Measurements from ENCODE around the gene ERCC6L. TPM values are rescaled to one million over a fixed set of nuclear protein-coding genes. Genes with fewer than 3 reads are reported as not detected.

Gene ERCC6L
- total and polyA plus RNA-seq, 2 of the 13 experiments (the other 11 are each of a cell fraction or from before 2014, with no cell fraction given): 0.86 to 9.5 TPM

GRCh38 chrX:72202792-72203401 is 35.9 kb downstream of the ERCC6L start:
- CTCF ChIA-PET (ENCODE audit: low intra/inter-chr PET ratio, low total read pairs): no interaction called here
- WGBS (ENCODE audit: low lambda C conversion rate): 100% methylated on average over 4 of the region's 4 CpGs
- no peak overlapping the region for H3K9ac ChIP-seq (ENCODE audit: insufficient read depth, low read depth, low read length)

More at GRCh38 chrX:72202792-72203401, 35.9 kb downstream of the ERCC6L start:
- H3K79me2 ChIP-seq (ENCODE audit: insufficient read depth, low read length): no peaks in the 10 kb centered on the region
- BruUV-seq (replicated peaks): no TSS peak
- no peak overlapping the region for H3K27ac ChIP-seq (ENCODE audit: extremely low read length, insufficient read depth, low read length)
- no peaks in the 10 kb centered on the region for H4K20me1 ChIP-seq (ENCODE audit: insufficient read depth, low read length)
- FAIRE-seq: no peak
- no peaks in the 10 kb centered on the region for H3K9me3 ChIP-seq (ENCODE audit: low read length)
- H3K4me1 ChIP-seq (ENCODE audit: insufficient read depth, low read length): no peaks in the 10 kb centered on the region
- intact Hi-C loops (cut with micrococcal nuclease; ENCODE audit: unreplicated experiment): no loop called here
- no peak overlapping the region for H2AFZ ChIP-seq (ENCODE audit: low read length)
- ATAC-seq: no peak
- no peaks in the 10 kb centered on the region for H3K27me3 ChIP-seq (ENCODE audit: control insufficient read depth in 1 of 2, insufficient read depth in 2 of 2, low read length in 2 of 2)
- DNase-seq (ENCODE audit: low spot score): no peak
- H3K4me2 ChIP-seq (ENCODE audit: low read depth, low read length): no peak overlapping the region
- H3K4me3 ChIP-seq (replicated peaks in 1 of 3; ENCODE audit: insufficient read depth in 1 of 3, low read depth in 2 of 3, low read length in 3 of 3): no peak overlapping the region
- no peak for TF ChIP-seq ZNF83 (CRISPR knock-in tag; IDR thresholded peaks at IDR 0.05; ENCODE audit: borderline replicate concordance)
- TF ChIP-seq, protein P1, sequence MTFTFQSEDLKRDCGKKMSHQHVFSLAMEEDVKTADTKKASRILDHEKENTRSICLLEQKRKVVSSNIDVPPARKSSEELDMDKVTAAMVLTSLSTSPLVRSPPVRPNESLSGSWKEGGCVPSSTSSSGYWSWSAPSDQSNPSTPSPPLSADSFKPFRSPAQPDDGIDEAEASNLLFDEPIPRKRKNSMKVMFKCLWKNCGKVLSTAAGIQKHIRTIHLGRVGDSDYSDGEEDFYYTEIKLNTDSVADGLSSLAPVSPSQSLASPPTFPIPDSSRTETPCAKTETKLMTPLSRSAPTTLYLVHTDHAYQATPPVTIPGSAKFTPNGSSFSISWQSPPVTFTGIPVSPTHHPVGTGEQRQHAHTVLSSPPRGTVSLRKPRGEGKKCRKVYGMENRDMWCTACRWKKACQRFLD (CRISPR knock-in tag; IDR thresholded peaks at IDR 0.05; ENCODE audit: borderline replicate concordance): no peak
- no peak for TF ChIP-seq STAT6 (CRISPR knock-in tag; IDR thresholded peaks at IDR 0.05; ENCODE audit: borderline replicate concordance)
- no peak for TF ChIP-seq TGIF2 (CRISPR knock-in tag; IDR thresholded peaks at IDR 0.05)
- no peak for TF ChIP-seq ZNF792 (CRISPR knock-in tag; IDR thresholded peaks at IDR 0.05)
- no peak for TF ChIP-seq RXRB (CRISPR knock-in tag; IDR thresholded peaks at IDR 0.05; ENCODE audit: borderline replicate concordance)
- no peak for TF ChIP-seq RCOR2 (CRISPR knock-in tag; IDR thresholded peaks at IDR 0.05)
- TF ChIP-seq ZFP62 (CRISPR knock-in tag; IDR thresholded peaks at IDR 0.05): no peak
- no peak for TF ChIP-seq ZKSCAN5 (CRISPR knock-in tag; IDR thresholded peaks at IDR 0.05)
- no peak for TF ChIP-seq ZNF17 (CRISPR knock-in tag; IDR thresholded peaks at IDR 0.05)
- no peak for TF ChIP-seq ARNTL (CRISPR knock-in tag; IDR thresholded peaks at IDR 0.05)
- TF ChIP-seq ZFP36L1 (CRISPR knock-in tag; IDR thresholded peaks at IDR 0.05): no peak
- no peak for TF ChIP-seq FOXO4 (CRISPR knock-in tag; conservative IDR thresholded peaks at IDR 0.05)
- no peak for TF ChIP-seq ETV5 (CRISPR knock-in tag; IDR thresholded peaks at IDR 0.05; ENCODE audit: borderline replicate concordance)
- no peak for TF ChIP-seq ZNF691 (CRISPR knock-in tag; IDR thresholded peaks at IDR 0.05; ENCODE audit: borderline replicate concordance, low read depth)
- no peak for TF ChIP-seq HOXD1 (CRISPR knock-in tag; IDR thresholded peaks at IDR 0.05)
- no peak for TF ChIP-seq GLMP (CRISPR knock-in tag; IDR thresholded peaks at IDR 0.05; ENCODE audit: borderline replicate concordance)
- no peak for TF ChIP-seq PITX1 (CRISPR knock-in tag; IDR thresholded peaks at IDR 0.05)
- peaks cover 0 to 30% of the 10 kb centered on the region in 2 experiments; a peak in 2 of 5 replicates for H3K36me3 ChIP-seq (replicated peaks in 1 of 2; ENCODE audit: control insufficient read depth in 1 of 2, insufficient read depth in 2 of 2, low read length in 2 of 2)
- POLR2A ChIA-PET: no interaction called here
- in situ Hi-C loops (cut with HindIII; ENCODE audit: extremely low pct_ligation_motif_present, low pct_unique_long_range_greater_than_20kb): no loop called here

Data from HepG2 (cell line).